IgD-negative memory B cell (primary cell): ENCODE data around the gene EDN2. TPM values are rescaled to one million over a fixed set of nuclear protein-coding genes. Genes with fewer than 3 reads are reported as not detected.

Experiments
- H3K27ac Mint-ChIP-seq, 3 donors: one replicate each; pipeline ENCODE4 v1.8.0; 2020 to 2022; ENCODE audit warnings: mild to moderate bottlenecking in 3 of 3, mixed read lengths in 3 of 3, moderate library complexity in 1 of 3
- H3K27me3 Mint-ChIP-seq: one replicate; pipeline ENCODE4 v1.8.0; 2021; ENCODE audit warnings: mixed read lengths
- H3K36me3 Mint-ChIP-seq: one replicate; pipeline ENCODE4 v1.8.0; 2020; ENCODE audit warnings: mild to moderate bottlenecking, mixed read lengths
- H3K4me1 Mint-ChIP-seq, 3 donors: one replicate each; pipeline ENCODE4 v1.8.0; 2020 to 2022; ENCODE audit warnings: mixed read lengths in 3 of 3, mild to moderate bottlenecking in 1 of 3
- H3K4me3 Mint-ChIP-seq, 4 donors: one replicate each; pipeline ENCODE4 v1.8.0; 2020 to 2022; ENCODE audit warnings: mild to moderate bottlenecking in 4 of 4, mixed read lengths in 4 of 4, moderate library complexity in 3 of 4
- H3K9me3 Mint-ChIP-seq, 3 donors: one replicate each; pipeline ENCODE4 v1.8.0; 2020 to 2021; ENCODE audit warnings: mixed read lengths in 3 of 3, mild to moderate bottlenecking in 1 of 3
- polyA plus RNA-seq: library from polyadenylated mRNA; unstranded; fragments of 300-500 nt; fragmentation: Illumina TruSeq; gene quantifications from one replicate; pipeline ENCODE4 v1.2.3, GENCODE V29; 2021

EDN2 gene
- polyA plus RNA-seq, 1 donor from 2014 or later: not detected

GRCh38 chr1:41486371-41487125 is 2.1 kb upstream of the EDN2 start:
- H3K4me3 Mint-ChIP-seq: peak overlapping the region in 2 of 4 donors; percentile 6 to 72
- H3K9me3 Mint-ChIP-seq: peaks cover 0 to 5% (median 0%) of the 10 kb centered on the region in 3 donors
- no peak overlapping the region for H3K27ac Mint-ChIP-seq

GRCh38 chr1:41486053-41486370 is 1.5 kb upstream of the EDN2 start:
- Mint-ChIP-seq H3K27ac (no peak overlapping the region), H3K4me1 (peaks cover 6 to 9% (median 6%) of the 10 kb centered on the region in 3 donors), H3K4me3 (no peak overlapping the region), H3K27me3 (peaks cover 19% of the 10 kb centered on the region), H3K9me3 (peaks cover 0 to 5% (median 0%) of the 10 kb centered on the region in 3 donors), H3K36me3 (no peaks in the 10 kb centered on the region)

More at GRCh38 chr1:41486371-41487125, 2.1 kb upstream of the EDN2 start:
- Mint-ChIP-seq H3K36me3 (no peaks in the 10 kb centered on the region), H3K4me1 (peaks cover 6 to 9% (median 6%) of the 10 kb centered on the region in 3 donors), H3K27me3 (peaks cover 19% of the 10 kb centered on the region)

- Mint-ChIP-seq H3K36me3 (no peaks in the 10 kb centered on the region), H3K4me3 (no peak overlapping the region), H3K27ac (no peak overlapping the region), H3K9me3 (peaks cover 0 to 5% (median 0%) of the 10 kb centered on the region in 3 donors), H3K4me1 (peaks cover 6 to 9% (median 6%) of the 10 kb centered on the region in 3 donors), H3K27me3 (peaks cover 19% of the 10 kb centered on the region)
Observed at GRCh38 chr1:41485605-41486004, 1.1 kb upstream of the EDN2 start.

GRCh38 chr1:41483960-41484401 is 502 bp downstream of the EDN2 start:
- peaks cover 0 to 2% (median 0%) of the 10 kb centered on the region in 3 donors for H3K9me3 Mint-ChIP-seq
- H3K4me3 Mint-ChIP-seq: no peak overlapping the region
- H3K27me3 Mint-ChIP-seq: peaks cover 19% of the 10 kb centered on the region
- H3K27ac Mint-ChIP-seq: no peak overlapping the region
- H3K36me3 Mint-ChIP-seq: no peaks in the 10 kb centered on the region
- peaks cover 6 to 9% (median 6%) of the 10 kb centered on the region in 3 donors for H3K4me1 Mint-ChIP-seq

GRCh38 chr1:41483001-41483850 is 1.3 kb downstream of the EDN2 start:
- peaks cover 0 to 2% (median 0%) of the 10 kb centered on the region in 3 donors for H3K9me3 Mint-ChIP-seq
- H3K27ac Mint-ChIP-seq: no peak overlapping the region
- peaks cover 6 to 9% (median 6%) of the 10 kb centered on the region in 3 donors for H3K4me1 Mint-ChIP-seq
- no peak overlapping the region for H3K4me3 Mint-ChIP-seq
- H3K27me3 Mint-ChIP-seq: peaks cover 17% of the 10 kb centered on the region
- H3K36me3 Mint-ChIP-seq: no peaks in the 10 kb centered on the region

- H3K27me3 Mint-ChIP-seq: peaks cover 10% of the 10 kb centered on the region
- no peak overlapping the region for H3K27ac Mint-ChIP-seq
- peaks cover 4 to 9% (median 6%) of the 10 kb centered on the region in 3 donors for H3K4me1 Mint-ChIP-seq
- peaks cover 0 to 2% (median 0%) of the 10 kb centered on the region in 3 donors for H3K9me3 Mint-ChIP-seq
- no peaks in the 10 kb centered on the region for H3K36me3 Mint-ChIP-seq
- H3K4me3 Mint-ChIP-seq: no peak overlapping the region
Observed at GRCh38 chr1:41482001-41482765, 2.3 kb downstream of the EDN2 start.

GRCh38 chr1:41481109-41481775 is 3.2 kb downstream of the EDN2 start:
- Mint-ChIP-seq H3K27ac (no peak overlapping the region), H3K27me3 (peaks cover 3% of the 10 kb centered on the region), H3K9me3 (peaks cover 0 to 2% (median 0%) of the 10 kb centered on the region in 3 donors), H3K4me3 (no peak overlapping the region), H3K36me3 (no peaks in the 10 kb centered on the region), H3K4me1 (peaks cover 0 to 3% (median 1%) of the 10 kb centered on the region in 3 donors)

GRCh38 chr1:41480204-41481108 is 4.0 kb downstream of the EDN2 start:
- peaks cover 1% of the 10 kb centered on the region for H3K27me3 Mint-ChIP-seq
- H3K4me1 Mint-ChIP-seq: no peaks in the 10 kb centered on the region
- H3K36me3 Mint-ChIP-seq: no peaks in the 10 kb centered on the region
- no peak overlapping the region for H3K4me3 Mint-ChIP-seq
- no peak overlapping the region for H3K27ac Mint-ChIP-seq
- H3K9me3 Mint-ChIP-seq: peaks cover 0 to 2% (median 0%) of the 10 kb centered on the region in 3 donors

- H3K4me1 Mint-ChIP-seq: no peaks in the 10 kb centered on the region
- no peak overlapping the region for H3K4me3 Mint-ChIP-seq
- H3K9me3 Mint-ChIP-seq: peaks cover 0 to 2% (median 0%) of the 10 kb centered on the region in 3 donors
- H3K27me3 Mint-ChIP-seq: peaks cover 1% of the 10 kb centered on the region
- no peaks in the 10 kb centered on the region for H3K36me3 Mint-ChIP-seq
- H3K27ac Mint-ChIP-seq: no peak overlapping the region
Observed at GRCh38 chr1:41479808-41480160, 4.7 kb downstream of the EDN2 start.

- Mint-ChIP-seq H3K36me3 (no peaks in the 10 kb centered on the region), H3K4me3 (no peak overlapping the region), H3K4me1 (no peaks in the 10 kb centered on the region), H3K27ac (peak overlapping the region in 1 of 3 donors; percentile 43), H3K9me3 (peaks cover 0 to 2% (median 0%) of the 10 kb centered on the region in 3 donors), H3K27me3 (peaks cover 1% of the 10 kb centered on the region)
Observed at GRCh38 chr1:41479000-41479807, 5.3 kb downstream of the EDN2 start.

GRCh38 chr1:41478118-41478748 is 6.2 kb downstream of the EDN2 start:
- H3K4me3 Mint-ChIP-seq: no peak overlapping the region
- H3K36me3 Mint-ChIP-seq: no peaks in the 10 kb centered on the region
- no peaks in the 10 kb centered on the region for H3K9me3 Mint-ChIP-seq
- H3K27ac Mint-ChIP-seq: no peak overlapping the region
- H3K27me3 Mint-ChIP-seq: peaks cover 1% of the 10 kb centered on the region
- H3K4me1 Mint-ChIP-seq: no peaks in the 10 kb centered on the region

- no peaks in the 10 kb centered on the region for H3K4me1 Mint-ChIP-seq
- H3K36me3 Mint-ChIP-seq: no peaks in the 10 kb centered on the region
- no peak overlapping the region for H3K4me3 Mint-ChIP-seq
- peaks cover 1% of the 10 kb centered on the region for H3K27me3 Mint-ChIP-seq
- H3K27ac Mint-ChIP-seq: no peak overlapping the region
- H3K9me3 Mint-ChIP-seq: no peaks in the 10 kb centered on the region
Observed at GRCh38 chr1:41476807-41477361, 7.6 kb downstream of the EDN2 start.
